Stimulated activated effector memory CD8-positive, alpha-beta T cell treated with anti-CD3 and anti-CD28 coated beads, Interleukin-12 subunit alpha, Interleukin-12 subunit beta, amount 100 ng/mL, for 72 hours (primary cell): ENCODE results near the gene ZNF789.
A peak's percentile ranks its signal among the peaks of the same experiment; 100 is the strongest.
"Not testable (repeated sequence)": the region's sequence is repeated elsewhere in the genome, so short reads cannot be mapped to it uniquely, and the experiment has no call there.

Experiments
- ATAC-seq: fragments of 150-1000 bp; cut with Tn5 transposase; 2 replicates; pipeline ENCODE4 v1.10.0; 2021
- DNase-seq, 2 donors: peaks; one replicate each; pipeline ENCODE4 v3.0.0; 2021 to 2022; ENCODE audit warnings: low spot score in 2 of 2
- H3K27ac Mint-ChIP-seq: one replicate; pipeline ENCODE4 v1.8.0; 2022; ENCODE audit warnings: mild to moderate bottlenecking, mixed read lengths
- H3K36me3 Mint-ChIP-seq: one replicate; pipeline ENCODE4 v1.8.0; 2022; ENCODE audit warnings: mild to moderate bottlenecking, mixed read lengths
- H3K4me1 Mint-ChIP-seq: one replicate; pipeline ENCODE4 v1.8.0; 2022; ENCODE audit warnings: mixed read lengths
- H3K4me3 Mint-ChIP-seq: one replicate; pipeline ENCODE4 v1.8.0; 2022; ENCODE audit warnings: mild to moderate bottlenecking, mixed read lengths
- H3K9me3 Mint-ChIP-seq: one replicate; pipeline ENCODE4 v1.8.0; 2022; ENCODE audit warnings: mixed read lengths

ZNF789 gene

DNA sequence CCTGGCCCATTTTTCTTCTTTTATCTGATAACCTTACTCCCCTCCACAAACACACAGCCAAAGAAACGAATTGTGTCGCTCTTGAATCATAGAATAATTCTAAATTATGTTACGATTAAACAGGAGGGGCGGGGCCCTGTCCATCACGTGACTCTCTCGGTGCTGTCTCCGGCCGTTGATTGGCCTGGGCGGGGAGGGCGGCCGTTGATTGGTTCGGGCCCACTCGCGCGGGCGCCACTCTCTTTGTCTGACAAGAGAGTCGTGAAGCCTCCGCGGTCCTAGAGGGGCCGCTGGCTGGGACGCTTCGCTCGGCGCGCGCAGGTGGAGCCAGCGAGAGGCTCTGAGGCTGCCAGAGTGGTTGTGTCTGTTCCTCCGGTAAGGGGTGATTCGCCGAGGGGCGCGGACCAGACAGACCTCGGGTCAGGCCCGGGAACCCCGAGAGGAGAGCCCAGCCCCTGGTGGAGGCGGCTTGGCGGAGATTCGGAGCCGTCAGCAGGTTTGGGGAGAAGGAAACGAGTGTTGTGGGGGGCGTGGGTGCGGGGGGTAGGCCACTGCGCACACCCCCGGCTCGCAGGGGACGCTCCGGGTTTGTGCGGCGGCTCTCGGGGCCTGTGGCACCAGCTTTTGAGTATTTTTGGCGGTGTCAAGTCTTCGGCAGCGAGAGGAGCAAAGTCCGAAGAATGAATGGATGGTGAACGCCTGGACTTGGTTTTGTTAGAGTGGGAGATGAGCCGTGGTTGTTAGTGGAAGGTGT is at the start of gene ZNF789:
ZNF789 (plus strand) TSS at position 330 of the 754 bp plus-strand sequence. CDS start 3,567 bp downstream, outside the sequence.
- H3K27ac Mint-ChIP-seq, result peak within 1 kb of the TSS; percentile 96
- ATAC-seq (peak; percentile 98), DNase-seq (peak; percentile 88 to 96)
- H3K4me1 Mint-ChIP-seq, result peaks cover 33% of the 10 kb centered on the region
- H3K36me3 Mint-ChIP-seq, result peaks cover 30% of the 10 kb centered on the region
- peak within 1 kb of the TSS; percentile 98 for H3K4me3 Mint-ChIP-seq
- no peaks in the 10 kb centered on the region for H3K9me3 Mint-ChIP-seq

DNA sequence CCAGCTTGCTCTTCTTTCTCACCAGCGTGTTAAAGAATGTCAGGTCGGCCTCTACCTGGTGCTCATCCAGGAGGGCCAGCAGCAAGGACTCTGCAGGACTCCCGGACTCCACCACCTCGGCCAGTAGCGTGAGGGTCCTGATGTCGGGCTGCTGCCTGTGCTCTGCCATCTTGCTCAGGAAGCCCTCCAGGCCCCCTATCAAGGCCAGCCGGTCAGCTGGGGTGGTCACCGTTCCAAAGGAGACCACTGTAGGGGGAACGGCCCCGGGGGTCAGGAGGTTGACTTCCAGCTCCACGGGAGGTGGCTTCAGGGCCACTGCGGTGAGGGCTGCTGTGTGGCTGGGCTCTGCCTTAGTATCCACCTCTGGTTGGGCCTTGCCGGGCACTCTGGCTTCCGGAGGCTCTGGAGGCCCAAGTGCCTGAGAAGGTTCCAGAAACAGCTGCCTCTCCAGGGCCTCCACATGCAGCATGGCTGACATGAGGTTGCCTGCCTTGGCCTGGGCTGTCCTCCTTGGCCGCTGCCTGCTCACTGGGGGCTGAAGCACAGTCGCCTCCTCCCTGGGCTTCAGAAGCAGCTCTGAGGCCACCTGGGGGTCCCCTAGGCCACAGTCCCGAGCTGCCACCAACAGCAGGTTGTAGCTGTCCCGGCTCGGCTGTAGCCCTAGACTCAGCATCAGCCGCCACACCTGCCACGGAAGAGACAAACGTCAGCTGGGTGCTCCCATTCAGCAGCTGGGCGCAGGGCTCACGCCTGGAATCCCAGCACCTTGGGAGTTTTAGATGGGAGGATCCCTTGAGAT is 47.6 kb upstream of the ZNF789 start:
- H3K4me3 Mint-ChIP-seq, result no peak overlapping the region
- no peaks in the 10 kb centered on the region for H3K9me3 Mint-ChIP-seq
- H3K27ac Mint-ChIP-seq, result no peak overlapping the region
- ATAC-seq (no peak), DNase-seq (no peak)
- peaks cover 77% of the 10 kb centered on the region for H3K36me3 Mint-ChIP-seq
- H3K4me1 Mint-ChIP-seq, result no peaks in the 10 kb centered on the region

DNA sequence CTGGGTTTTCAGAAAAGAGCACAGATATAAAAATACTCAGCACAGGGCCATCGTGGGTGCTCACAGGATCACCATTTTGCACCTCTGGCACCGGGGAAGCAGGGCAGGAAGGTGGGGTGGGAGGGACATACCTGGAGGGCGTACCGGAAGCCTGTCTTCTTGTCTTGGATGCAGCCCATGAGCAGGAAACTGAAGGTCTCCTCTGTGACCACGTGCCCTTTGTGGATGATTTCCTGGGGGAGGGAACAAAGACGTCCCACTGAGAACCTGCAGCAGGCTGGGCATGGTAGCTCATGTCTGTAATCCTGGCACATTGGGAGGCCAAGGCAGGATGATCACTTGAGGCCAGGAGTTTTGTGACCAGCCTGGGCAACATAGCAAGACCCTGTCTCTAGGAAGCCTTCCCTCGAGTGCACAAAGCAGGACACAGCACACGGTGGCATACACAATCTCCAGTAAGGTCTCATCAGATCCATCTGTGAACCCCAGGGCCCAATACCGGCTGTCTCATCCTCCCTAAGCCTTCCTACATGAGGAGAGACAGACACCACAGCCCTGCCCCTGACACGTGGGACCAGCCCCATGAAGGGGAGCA is 43.6 kb upstream of the ZNF789 start:
- Mint-ChIP-seq H3K36me3 (peaks cover 80% of the 10 kb centered on the region), H3K9me3 (no peaks in the 10 kb centered on the region), H3K4me3 (no peak overlapping the region), H3K4me1 (no peaks in the 10 kb centered on the region), H3K27ac (peak overlapping the region; percentile 26)
- ATAC-seq, result no peak
- DNase-seq, result no peak

DNA sequence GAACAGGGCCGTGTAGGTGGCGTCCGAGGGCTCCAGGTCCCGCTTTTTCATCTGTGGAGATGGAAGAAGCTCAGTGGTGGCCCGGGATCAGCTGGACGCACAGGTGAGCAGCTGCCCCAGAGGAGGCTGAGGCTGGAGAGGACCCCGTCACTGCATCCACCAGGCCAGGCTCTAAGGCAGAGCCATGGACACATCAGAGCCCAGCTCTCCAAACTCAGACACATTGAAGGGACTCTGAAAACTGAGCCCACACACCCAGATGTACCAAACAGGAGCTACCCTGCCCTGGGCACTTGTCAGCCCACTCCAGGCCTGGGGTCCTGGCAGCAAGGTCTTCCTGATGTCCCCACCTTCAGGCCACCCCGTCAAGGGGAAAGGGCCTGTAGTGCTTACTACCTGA is 42.9 kb upstream of the ZNF789 start:
- ATAC-seq (peak; percentile 11), DNase-seq (no peak)
- Mint-ChIP-seq H3K9me3 (no peaks in the 10 kb centered on the region), H3K4me1 (no peaks in the 10 kb centered on the region), H3K4me3 (no peak overlapping the region), H3K27ac (peak overlapping the region; percentile 26), H3K36me3 (peaks cover 80% of the 10 kb centered on the region)

DNA sequence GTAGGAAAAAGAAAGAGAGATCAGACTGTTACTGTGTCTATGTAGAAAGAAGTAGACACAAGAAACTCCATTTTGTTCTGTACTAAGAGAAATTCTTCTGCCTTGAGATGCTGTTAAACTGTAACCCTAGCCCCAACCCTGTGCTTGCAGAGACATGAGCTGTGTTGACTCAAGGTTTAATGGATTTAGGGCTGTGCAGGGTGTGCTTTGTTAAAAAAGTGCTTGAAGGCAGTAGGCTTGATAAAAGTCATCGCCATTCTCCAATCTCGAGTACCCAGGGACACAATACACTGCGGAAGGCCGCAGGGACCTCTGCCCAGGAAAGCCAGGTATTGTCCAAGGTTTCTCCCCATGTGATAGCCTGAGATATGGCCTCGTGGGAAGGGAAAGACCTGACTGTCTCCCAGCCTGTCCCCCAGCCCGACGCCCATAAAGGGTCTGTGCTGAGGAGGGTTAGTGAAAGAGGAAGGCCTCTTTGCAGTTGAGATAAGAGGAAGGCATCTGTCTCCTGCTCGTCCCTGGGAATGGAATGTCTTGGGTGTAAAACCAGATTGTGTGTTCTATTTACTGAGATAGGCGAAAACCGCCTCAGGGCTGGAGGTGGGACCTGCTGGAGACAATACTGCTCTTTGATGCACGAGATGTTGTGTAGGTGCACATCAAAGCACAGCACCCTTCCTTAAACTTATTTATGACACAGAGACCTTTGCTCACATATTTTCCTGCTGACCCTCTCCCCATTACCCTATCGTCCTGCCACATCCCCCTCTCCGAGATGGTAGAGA is 40.7 kb upstream of the ZNF789 start:
- peaks cover 76% of the 10 kb centered on the region for H3K36me3 Mint-ChIP-seq
- not testable (repeated sequence) for ATAC-seq, H3K4me1 Mint-ChIP-seq, DNase-seq, H3K4me3 Mint-ChIP-seq, H3K9me3 Mint-ChIP-seq, H3K27ac Mint-ChIP-seq

DNA sequence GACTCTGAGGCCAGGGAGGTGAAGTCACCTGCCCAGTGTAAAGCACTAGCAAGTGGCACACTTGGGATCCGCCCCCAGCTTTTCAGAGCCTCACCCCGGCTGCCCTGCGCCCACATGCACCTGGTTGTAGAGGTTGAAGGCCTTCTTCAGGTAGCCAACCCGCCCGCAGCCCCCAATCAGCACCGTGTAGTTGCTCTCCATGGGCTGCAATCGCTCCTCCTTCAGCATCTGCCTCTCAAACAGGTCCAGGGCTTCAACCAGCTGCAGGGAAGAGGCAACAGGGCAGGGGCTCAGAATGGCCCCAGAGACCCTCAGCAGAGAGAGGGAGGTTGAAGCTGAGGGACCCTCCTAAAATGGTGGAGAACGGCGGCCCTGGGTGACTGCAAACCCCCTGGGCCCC is 39.5 kb upstream of the ZNF789 start:
- DNase-seq (no peak), ATAC-seq (no peak)
- Mint-ChIP-seq H3K27ac (peak overlapping the region; percentile 20), H3K4me1 (no peaks in the 10 kb centered on the region), H3K9me3 (no peaks in the 10 kb centered on the region), H3K4me3 (no peak overlapping the region), H3K36me3 (peaks cover 69% of the 10 kb centered on the region)

DNA sequence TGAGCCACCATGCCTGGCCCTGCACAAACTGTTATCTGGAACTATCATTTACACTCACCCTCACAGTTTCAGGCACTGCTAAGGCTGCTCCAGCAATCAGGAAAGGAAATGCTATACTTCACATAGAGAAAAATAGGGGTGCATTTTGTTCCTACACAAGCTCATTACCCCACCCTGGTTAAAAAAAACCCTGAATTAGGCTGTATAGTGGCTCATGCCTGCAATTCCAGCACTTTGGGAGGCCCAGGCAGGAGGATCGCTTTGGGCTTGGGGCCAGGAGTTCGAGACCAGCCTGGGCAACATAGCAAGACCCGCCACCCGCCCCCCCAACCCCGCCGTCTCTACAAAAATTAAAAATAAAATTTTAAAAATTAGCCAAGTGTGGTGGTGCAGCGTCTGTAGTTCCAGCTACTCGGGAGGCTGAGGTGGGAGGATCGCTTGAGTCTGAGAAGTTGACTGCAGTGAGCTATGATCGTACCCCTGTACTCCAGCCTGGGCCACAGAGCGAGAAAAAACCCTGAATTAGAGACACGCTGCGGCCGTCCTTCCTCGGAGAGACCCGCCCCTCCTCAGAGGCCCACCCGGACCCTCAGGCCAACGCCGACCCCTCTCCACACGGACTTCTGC is 34.6 kb upstream of the ZNF789 start:
- Mint-ChIP-seq H3K4me1 (peaks cover 34% of the 10 kb centered on the region), H3K4me3 (peak overlapping the region; percentile 99), H3K27ac (peak overlapping the region; percentile 98), H3K9me3 (no peaks in the 10 kb centered on the region), H3K36me3 (peaks cover 62% of the 10 kb centered on the region)
- DNase-seq (no peak), ATAC-seq (peak; percentile 31)

DNA sequence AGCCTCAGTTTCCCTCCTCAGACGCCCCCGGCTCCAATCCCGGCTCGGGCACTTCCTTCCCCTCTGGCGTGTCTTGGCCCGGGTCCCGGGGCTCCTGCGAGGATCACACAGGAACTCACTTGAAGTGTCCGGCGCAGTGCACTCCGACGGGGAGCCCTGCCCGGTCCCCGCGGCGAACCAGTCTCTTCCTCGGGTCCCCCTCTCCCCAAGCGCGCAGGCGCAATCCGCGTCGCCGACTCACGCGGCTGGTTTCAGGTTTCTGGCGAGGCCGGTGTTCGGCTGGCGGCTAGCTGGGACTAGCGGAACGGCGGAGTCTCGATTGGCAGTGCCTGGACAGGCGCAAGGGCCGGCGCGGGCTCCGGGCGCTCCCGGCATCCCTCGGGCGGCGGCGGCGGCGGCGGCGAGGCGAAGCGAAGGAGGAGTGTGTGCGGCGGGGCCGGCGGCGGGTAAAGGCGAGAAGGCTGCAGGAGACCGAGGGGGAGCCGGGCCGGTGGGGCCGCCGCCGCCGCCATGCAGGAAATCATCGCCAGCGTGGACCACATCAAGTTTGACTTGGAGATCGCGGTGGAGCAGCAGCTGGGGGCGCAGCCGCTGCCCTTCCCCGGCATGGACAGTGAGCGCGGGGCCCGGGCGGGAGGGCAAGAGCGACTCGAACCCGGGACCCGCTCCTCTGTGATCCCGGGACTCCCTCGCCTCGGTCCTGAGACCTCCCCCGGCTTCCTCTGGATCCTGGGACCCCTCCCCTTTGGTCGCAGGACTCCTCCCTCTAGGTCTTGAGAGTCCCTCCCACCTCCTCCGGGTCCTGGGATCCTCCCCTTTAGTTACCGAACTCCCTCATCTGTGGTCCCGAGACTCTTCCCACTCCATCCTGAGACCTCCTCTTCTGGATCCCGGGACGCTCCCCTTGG is 33.9 kb upstream of the ZNF789 start, which contains the start of the genes CPSF4 and PTCD1:
CPSF4 (plus strand) TSS at position 371 of the 908 bp plus-strand sequence; CDS start at position 511, 140 bp downstream.
PTCD1 (minus strand) TSS at position 226 of the 908 bp plus-strand sequence. CDS start 3,556 bp downstream, outside the sequence.
- Mint-ChIP-seq H3K36me3 (peaks cover 62% of the 10 kb centered on the region), H3K4me3 (peak within 1 kb of the TSS; percentile 99), H3K9me3 (no peaks in the 10 kb centered on the region), H3K27ac (peak within 1 kb of the TSS; percentile 98), H3K4me1 (peaks cover 38% of the 10 kb centered on the region)
- ATAC-seq (peak; percentile 98), DNase-seq (peak; percentile 90 to 96)

DNA sequence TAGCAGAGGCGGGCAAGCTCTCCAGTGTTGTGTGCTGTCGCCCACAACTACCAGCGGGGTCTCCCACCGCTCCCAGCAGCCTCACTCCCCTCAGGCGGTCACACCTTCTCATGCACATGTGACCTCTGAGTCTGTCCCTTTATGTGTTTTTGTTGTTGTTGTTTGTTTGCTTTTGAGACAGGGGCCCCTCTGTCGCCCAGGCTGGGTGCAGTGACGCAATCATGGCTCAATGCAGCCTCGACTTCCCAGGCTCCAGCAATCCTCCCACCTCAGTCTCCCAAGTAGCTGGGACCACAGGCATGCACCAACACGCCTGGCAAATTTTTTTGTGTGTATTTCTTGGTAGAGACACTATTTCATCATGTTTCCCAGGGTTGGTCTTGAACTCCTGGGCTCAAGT is 32.5 kb upstream of the ZNF789 start:
- Mint-ChIP-seq H3K4me3 (peak overlapping the region; percentile 99), H3K9me3 (no peaks in the 10 kb centered on the region), H3K36me3 (peaks cover 62% of the 10 kb centered on the region), H3K4me1 (peaks cover 38% of the 10 kb centered on the region), H3K27ac (peak overlapping the region; percentile 98)
- no peak for DNase-seq
- no peak for ATAC-seq

DNA sequence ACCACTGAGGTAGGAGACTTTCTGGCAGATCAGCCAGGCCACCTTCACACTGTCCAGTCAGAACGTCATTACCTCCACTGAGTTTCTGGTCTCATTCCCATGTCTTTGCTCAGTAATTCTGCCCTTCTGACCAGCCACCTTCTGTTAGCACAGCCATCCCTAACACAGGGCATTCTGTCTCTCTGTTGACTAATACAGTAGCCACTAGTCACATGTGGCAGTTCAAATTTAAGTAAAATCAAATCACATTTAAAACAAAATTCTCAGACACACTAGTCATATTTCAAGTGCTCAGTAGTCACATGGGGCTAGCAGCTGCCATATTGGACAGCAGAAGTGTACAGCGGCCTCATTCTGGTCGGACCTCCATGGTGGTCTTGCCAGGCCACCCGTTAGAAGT is 26.6 kb upstream of the ZNF789 start:
- Mint-ChIP-seq H3K36me3 (peaks cover 100% of the 10 kb centered on the region), H3K27ac (no peak overlapping the region), H3K4me1 (peaks cover 20% of the 10 kb centered on the region), H3K9me3 (no peaks in the 10 kb centered on the region), H3K4me3 (no peak overlapping the region)
- DNase-seq (no peak), ATAC-seq (no peak)

DNA sequence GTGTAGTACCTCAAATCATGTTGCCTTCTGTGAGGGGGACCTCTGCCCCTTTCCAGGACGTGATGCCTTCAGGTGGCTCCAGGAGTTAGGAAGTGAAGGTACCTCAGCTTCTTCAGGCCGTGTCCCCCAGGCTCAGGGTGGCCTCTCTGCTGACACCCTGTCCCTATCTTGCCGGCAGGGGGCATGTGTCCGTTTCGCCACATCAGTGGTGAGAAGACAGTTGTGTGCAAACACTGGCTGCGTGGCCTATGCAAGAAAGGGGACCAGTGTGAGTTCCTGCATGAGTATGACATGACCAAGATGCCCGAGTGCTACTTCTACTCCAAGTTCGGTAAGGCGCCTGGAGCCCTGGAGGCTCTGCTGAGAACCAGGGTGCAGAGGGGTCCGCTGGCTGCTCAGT is 24.7 kb upstream of the ZNF789 start:
- H3K4me3 Mint-ChIP-seq, result no peak overlapping the region
- peaks cover 11% of the 10 kb centered on the region for H3K4me1 Mint-ChIP-seq
- no peak overlapping the region for H3K27ac Mint-ChIP-seq
- DNase-seq, result no peak
- peaks cover 94% of the 10 kb centered on the region for H3K36me3 Mint-ChIP-seq
- no peaks in the 10 kb centered on the region for H3K9me3 Mint-ChIP-seq
- ATAC-seq, result no peak

DNA sequence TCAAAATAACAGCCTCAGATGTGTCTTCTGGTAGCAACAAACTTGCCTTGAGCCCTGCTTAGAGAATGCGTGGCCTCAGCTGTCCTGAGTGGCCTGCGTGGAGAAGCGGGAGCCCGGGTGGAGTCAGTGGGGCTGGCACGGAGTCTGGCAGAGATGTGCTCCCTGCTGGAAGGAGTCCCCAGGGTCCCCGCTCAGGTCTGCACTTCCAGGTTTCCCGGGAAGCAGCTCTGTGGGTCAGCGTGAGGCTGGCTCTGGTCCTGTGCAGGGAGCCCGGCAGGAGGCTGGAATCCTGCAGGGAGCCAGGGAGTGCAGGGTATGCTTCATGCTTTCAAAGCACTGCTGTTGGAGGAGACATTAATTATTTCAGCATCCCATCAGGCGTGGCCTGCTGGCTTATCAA is 23.8 kb upstream of the ZNF789 start:
- Mint-ChIP-seq H3K4me3 (no peak overlapping the region), H3K4me1 (peaks cover 5% of the 10 kb centered on the region), H3K9me3 (no peaks in the 10 kb centered on the region), H3K36me3 (peaks cover 94% of the 10 kb centered on the region), H3K27ac (no peak overlapping the region)
- ATAC-seq (no peak), DNase-seq (no peak)

DNA sequence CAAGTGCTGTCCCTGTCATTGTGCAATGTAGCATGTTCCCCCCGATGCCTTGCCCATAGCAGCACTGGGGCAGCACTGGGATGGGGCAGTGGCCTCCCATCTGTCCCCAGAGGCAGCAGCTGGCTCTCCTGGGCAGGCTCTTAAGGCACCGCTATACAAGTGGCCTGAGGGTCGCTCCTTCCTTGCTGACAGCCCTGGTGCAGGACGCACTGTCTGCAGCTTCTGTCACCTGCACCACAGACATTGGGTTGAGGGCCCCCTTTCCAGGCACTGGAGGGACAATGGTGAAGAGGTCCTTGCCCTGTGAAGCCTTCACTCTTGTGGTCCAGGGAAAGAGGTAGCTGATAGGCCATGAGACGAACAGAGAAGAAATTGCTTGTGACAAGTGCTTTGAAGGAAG is 23.4 kb upstream of the ZNF789 start:
- no peaks in the 10 kb centered on the region for H3K9me3 Mint-ChIP-seq
- peak overlapping the region; percentile 84 for H3K27ac Mint-ChIP-seq
- peaks cover 94% of the 10 kb centered on the region for H3K36me3 Mint-ChIP-seq
- no peak for DNase-seq
- no peak overlapping the region for H3K4me3 Mint-ChIP-seq
- H3K4me1 Mint-ChIP-seq, result peaks cover 5% of the 10 kb centered on the region
- no peak for ATAC-seq

DNA sequence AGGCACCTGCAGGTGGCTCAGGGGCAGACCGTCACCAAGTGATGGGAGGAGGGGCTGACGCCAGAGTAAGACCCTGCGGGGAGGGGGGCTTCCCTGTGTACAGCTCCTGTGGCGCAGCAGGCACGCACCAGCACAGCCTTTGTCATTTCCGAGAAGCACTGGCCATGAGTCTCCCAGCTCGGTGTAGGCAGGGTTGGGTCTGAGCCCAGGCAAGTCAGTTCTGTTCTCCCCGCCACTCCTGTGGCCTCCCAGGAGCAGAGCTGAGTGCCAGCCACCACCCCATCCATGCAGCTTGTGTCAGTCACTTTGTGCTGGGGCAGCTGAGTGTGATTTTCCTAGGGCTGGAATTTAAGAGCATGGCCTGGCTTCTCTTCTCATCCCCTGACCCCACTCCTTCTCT is 20.8 kb upstream of the ZNF789 start:
- Mint-ChIP-seq H3K4me1 (peaks cover 15% of the 10 kb centered on the region), H3K36me3 (peaks cover 94% of the 10 kb centered on the region), H3K9me3 (no peaks in the 10 kb centered on the region), H3K4me3 (no peak overlapping the region), H3K27ac (no peak overlapping the region)
- ATAC-seq (no peak), DNase-seq (no peak)
